GM20431 (cell line): ENCODE results near the gene CYP2C18.
"Not testable (repeated sequence)": the region's sequence is repeated elsewhere in the genome, so short reads cannot be mapped to it uniquely, and the experiment has no call there.

Source experiments
- in situ Hi-C: fragments of 300-500 bp; cut with MseI, MboI; formaldehyde crosslinking; loops from one replicate; pipeline ENCODE4 v1.15.0; 2020; ENCODE audit warnings: low sequenced_read_pairs; ENCODE audit not compliant: unreplicated experiment

Gene CYP2C18

GRCh38 chr10:94735197-94735596 lies 51.7 kb downstream of the CYP2C18 start:
- in situ Hi-C loops: no loop called here

DNA sequence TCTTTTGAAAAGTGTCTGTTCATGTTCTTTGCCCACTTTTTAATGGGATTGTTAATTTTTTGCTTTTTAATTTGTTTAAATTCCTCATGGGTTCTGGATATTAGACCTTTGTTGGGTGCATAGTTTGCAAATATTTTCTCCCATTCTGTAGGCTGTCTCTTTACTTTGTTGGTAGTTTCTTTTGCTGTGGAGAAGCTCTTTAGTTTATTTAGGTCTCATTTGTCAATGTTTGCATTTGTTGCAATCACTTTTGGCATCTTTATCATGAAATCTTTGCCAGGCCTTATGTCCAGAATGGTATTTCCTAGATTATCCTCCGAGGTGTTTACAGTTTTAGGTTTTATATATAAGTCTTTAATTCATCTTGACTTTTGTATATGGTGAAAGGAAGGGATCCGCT lies 55.1 kb downstream of the CYP2C18 start:
- in situ Hi-C loops: no loop called here

DNA sequence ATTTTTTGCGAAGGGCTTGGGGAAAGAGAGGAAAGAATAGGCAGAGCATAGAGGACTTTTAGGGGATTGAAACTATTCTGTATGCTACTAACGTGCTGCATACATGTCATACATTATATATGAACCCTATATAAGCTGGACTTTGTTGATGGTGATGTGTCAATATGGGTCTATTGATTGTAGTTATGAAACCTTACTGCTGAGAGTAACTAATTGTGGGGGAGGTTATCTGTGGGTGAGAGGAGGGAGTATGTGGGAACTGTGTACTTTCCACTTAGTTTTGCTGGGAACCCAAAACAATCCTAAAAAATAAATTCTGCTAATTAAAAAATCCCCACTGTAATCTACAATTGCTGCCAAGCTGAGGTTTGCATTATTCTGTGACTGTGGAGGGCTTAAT lies 63.6 kb downstream of the CYP2C18 start:
- in situ Hi-C loops: no loop called here

DNA sequence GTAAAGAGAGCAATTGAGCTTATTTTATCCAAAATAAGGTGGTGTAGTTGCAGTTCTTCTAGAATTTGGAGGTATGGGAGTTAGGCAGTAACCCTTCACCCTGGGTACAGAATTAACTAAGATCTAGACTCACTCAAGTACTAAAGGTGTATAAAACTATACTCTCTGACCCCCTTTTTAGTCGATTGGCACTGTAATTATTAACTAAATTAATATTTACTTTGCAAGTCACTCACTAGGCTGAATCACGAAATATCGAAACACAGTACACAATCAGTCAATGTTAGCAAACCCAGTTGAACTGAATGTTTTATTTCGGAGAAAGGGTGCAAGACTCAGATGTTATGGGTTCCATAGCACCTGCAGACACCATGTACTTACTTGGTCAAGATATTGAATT lies 64.3 kb downstream of the CYP2C18 start:
- in situ Hi-C loops: no loop called here

GRCh38 chr10:94757916-94758315 lies 74.4 kb downstream of the CYP2C18 start:
- in situ Hi-C loops: no loop called here

GRCh38 chr10:94760586-94761178 lies 77.2 kb downstream of the CYP2C18 start:
- in situ Hi-C loops: no loop called here

- in situ Hi-C loops: no loop called here
Measured at GRCh38 chr10:94762393-94762792, 78.9 kb downstream of the CYP2C18 start, which contains the start of gene CYP2C19. TSS of gene CYP2C19 (plus strand) at chr10:94762681. CDS start at chr10:94762706, 25 bp downstream.

DNA sequence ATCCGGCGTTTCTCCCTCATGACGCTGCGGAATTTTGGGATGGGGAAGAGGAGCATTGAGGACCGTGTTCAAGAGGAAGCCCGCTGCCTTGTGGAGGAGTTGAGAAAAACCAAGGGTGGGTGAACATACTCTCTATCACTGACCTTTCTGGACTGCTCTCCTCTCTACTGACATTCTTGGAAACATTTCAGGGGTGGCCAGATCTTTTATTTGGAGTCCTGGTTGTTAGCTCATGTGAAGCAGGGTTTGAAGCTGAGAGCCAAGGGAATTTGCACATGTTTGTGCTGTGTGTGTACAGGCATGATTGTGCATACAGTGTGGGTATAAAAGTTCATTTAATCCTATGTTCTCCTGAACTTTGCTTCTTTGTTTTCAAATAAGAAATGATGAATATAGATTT lies 91.9 kb downstream of the CYP2C18 start:
- in situ Hi-C loops: not testable (repeated sequence)

- in situ Hi-C loops: no loop called here
Measured at GRCh38 chr10:94777886-94778458, 94.4 kb downstream of the CYP2C18 start.

DNA sequence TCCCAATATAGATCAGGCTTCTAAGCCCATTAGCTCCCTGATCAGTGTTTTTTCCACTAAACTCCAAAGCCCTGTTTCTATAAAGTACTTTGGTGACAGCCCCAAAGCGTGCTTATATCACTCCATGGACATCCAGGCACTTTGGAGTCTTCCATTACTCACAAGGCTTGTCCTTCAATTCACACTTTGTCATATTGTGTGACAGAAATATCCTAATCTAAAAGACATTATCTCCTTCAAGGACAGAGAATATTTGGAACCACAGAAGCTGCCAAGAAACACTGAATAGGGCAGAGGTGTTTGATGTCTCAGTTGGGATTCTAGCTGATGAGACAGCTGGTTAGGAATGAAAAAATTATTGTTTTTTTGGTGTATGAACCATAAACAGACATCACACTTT lies 97.3 kb downstream of the CYP2C18 start:
- in situ Hi-C loops: no loop called here

- in situ Hi-C loops: no loop called here
Measured at GRCh38 chr10:94784256-94784655, 100.7 kb downstream of the CYP2C18 start.

GRCh38 chr10:94785211-94785610 lies 101.7 kb downstream of the CYP2C18 start:
- in situ Hi-C loops: no loop called here
